Stomach (tissue), 4 donors: Measurements from ENCODE around the gene LMNB1.

ENCODE experiments used
- CTCF ChIP-seq, 7 experiments: fragments of 450-650 bp in 4 of 7; fragments of 200-600 bp in 3 of 7; sonication (generic) in 3 of 7; IDR thresholded peaks; one replicate each; pipeline ENCODE4 v1.5.1; 2016 to 2019; ENCODE audit warnings: antibody characterized with exemption in 7 of 7, control low read depth in 2 of 7, mild to moderate bottlenecking in 1 of 7
- EP300 ChIP-seq: sonication (generic); formaldehyde crosslinking; IDR thresholded peaks from one replicate; pipeline ENCODE4 v1.6.1; 2017; ENCODE audit warnings: antibody characterized with exemption
- POLR2A ChIP-seq, 4 donors: fragments of 450-650 bp; IDR thresholded peaks; one replicate each; pipeline ENCODE4 v1.6.1; 2016; ENCODE audit warnings: antibody characterized with exemption in 4 of 4, control low read depth in 2 of 4, mild to moderate bottlenecking in 1 of 4, moderate library complexity in 1 of 4

GRCh38 chr5:126814721-126815404, 37.9 kb downstream of the LMNB1 start:
- TF ChIP-seq CTCF (IDR thresholded peaks at IDR 0.05) (no peak), EP300 (no peak), POLR2A (IDR thresholded peaks at IDR 0.05) (no peak)
